Vagina (tissue), 2 donors: ENCODE data around the gene MAMDC2.

ENCODE experiments used
- POLR2A ChIP-seq, 2 donors: fragments of 450-650 bp; IDR thresholded peaks; one replicate each; pipeline ENCODE4 v1.6.1; 2017; ENCODE audit warnings: antibody characterized with exemption in 2 of 2, mild to moderate bottlenecking in 2 of 2, moderate library complexity in 2 of 2
- POLR2AphosphoS5 ChIP-seq, 2 donors: sonication (generic); formaldehyde crosslinking; IDR thresholded peaks; one replicate each; pipeline ENCODE4 v1.9.0; 2017; ENCODE audit warnings: antibody characterized with exemption in 2 of 2, mild to moderate bottlenecking in 2 of 2, low read depth in 1 of 2; ENCODE audit not compliant: insufficient read depth in 1 of 2
- TF ChIP-seq, protein P1 (sequence below), 3 experiments: fragments of 450-650 bp in 2 of 3; fragments of 200-600 bp in 1 of 3; sonication (generic) in 1 of 3; IDR thresholded peaks; one replicate each; pipeline ENCODE4 v1.5.1; 2017 to 2019; ENCODE audit warnings: antibody characterized with exemption in 3 of 3, mild to moderate bottlenecking in 2 of 3, moderate library complexity in 2 of 3

- TF ChIP-seq, protein P1, sequence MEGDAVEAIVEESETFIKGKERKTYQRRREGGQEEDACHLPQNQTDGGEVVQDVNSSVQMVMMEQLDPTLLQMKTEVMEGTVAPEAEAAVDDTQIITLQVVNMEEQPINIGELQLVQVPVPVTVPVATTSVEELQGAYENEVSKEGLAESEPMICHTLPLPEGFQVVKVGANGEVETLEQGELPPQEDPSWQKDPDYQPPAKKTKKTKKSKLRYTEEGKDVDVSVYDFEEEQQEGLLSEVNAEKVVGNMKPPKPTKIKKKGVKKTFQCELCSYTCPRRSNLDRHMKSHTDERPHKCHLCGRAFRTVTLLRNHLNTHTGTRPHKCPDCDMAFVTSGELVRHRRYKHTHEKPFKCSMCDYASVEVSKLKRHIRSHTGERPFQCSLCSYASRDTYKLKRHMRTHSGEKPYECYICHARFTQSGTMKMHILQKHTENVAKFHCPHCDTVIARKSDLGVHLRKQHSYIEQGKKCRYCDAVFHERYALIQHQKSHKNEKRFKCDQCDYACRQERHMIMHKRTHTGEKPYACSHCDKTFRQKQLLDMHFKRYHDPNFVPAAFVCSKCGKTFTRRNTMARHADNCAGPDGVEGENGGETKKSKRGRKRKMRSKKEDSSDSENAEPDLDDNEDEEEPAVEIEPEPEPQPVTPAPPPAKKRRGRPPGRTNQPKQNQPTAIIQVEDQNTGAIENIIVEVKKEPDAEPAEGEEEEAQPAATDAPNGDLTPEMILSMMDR (IDR thresholded peaks at IDR 0.05), result no peak
- no peak for TF ChIP-seq POLR2A (IDR thresholded peaks at IDR 0.05)
- TF ChIP-seq POLR2AphosphoS5 (IDR thresholded peaks at IDR 0.05; ENCODE audit: insufficient read depth in 1 of 2, low read depth in 1 of 2), result no peak
These were observed 48.5 kb downstream of the MAMDC2 start for GRCh38 chr9:70092190-70092589.
